Amniotic stem cell (primary cell): ENCODE data around the gene CLVS2.

ENCODE experiments used
- DNase-seq: peaks from one replicate; lab custom pipeline; 2025; lab: John Stamatoyannopoulos, UW

The CLVS2 gene

GRCh38 chr6:122995921-122996793 lies at the start of gene CLVS2:
CLVS2 (plus strand) TSS chr6:122996235; CDS start chr6:122997778, 1,543 bp downstream.
- no peak for DNase-seq

- no peak for DNase-seq
These were observed 48.7 kb upstream of the CLVS2 start for GRCh38 chr6:122947355-122947754.

GRCh38 chr6:122953766-122954165 lies 42.3 kb upstream of the CLVS2 start:
- DNase-seq, result no peak

GRCh38 chr6:122956376-122956775 lies 39.7 kb upstream of the CLVS2 start:
- DNase-seq, result no peak

- DNase-seq, result no peak
These were observed 33.9 kb upstream of the CLVS2 start for GRCh38 chr6:122962000-122962624.

GRCh38 chr6:122969999-122970533 lies 26.0 kb upstream of the CLVS2 start:
- no peak for DNase-seq

- no peak for DNase-seq
These were observed 18.9 kb upstream of the CLVS2 start for GRCh38 chr6:122977180-122977579.

- no peak for DNase-seq
These were observed 11.6 kb upstream of the CLVS2 start for GRCh38 chr6:122984393-122984792.

- DNase-seq, result no peak
These were observed 1.8 kb upstream of the CLVS2 start for GRCh38 chr6:122994256-122994655.

- DNase-seq, result no peak
These were observed 915 bp downstream of the CLVS2 start for GRCh38 chr6:122996794-122997505.

GRCh38 chr6:122997541-122998150 lies 1.6 kb downstream of the CLVS2 start:
- DNase-seq, result no peak

- DNase-seq, result no peak
These were observed 2.5 kb downstream of the CLVS2 start for GRCh38 chr6:122998403-122998975.

GRCh38 chr6:123000244-123000770 lies 4.3 kb downstream of the CLVS2 start:
- no peak for DNase-seq

- no peak for DNase-seq
These were observed 5.5 kb downstream of the CLVS2 start for GRCh38 chr6:123001540-123001939.

- no peak for DNase-seq
These were observed 11.8 kb downstream of the CLVS2 start for GRCh38 chr6:123007885-123008284.

- no peak for DNase-seq
These were observed 13.0 kb downstream of the CLVS2 start for GRCh38 chr6:123009059-123009458.

- no peak for DNase-seq
These were observed 18.8 kb downstream of the CLVS2 start for GRCh38 chr6:123014835-123015234.

GRCh38 chr6:123016431-123017103 lies 20.5 kb downstream of the CLVS2 start:
- DNase-seq, result no peak

- no peak for DNase-seq
These were observed 21.2 kb downstream of the CLVS2 start for GRCh38 chr6:123017104-123017682.

GRCh38 chr6:123022975-123023374 lies 26.9 kb downstream of the CLVS2 start:
- no peak for DNase-seq
